OCI-LY7 (cell line): ENCODE results near the gene FAU. TPM values are rescaled to one million over a fixed set of nuclear protein-coding genes. Genes with fewer than 3 reads are reported as not detected.

Source experiments
- BruUV-seq: library from RNA; stranded (reverse); fragments of 400-500 nt; replicated peaks from 2 replicates; lab custom pipeline; 2021; lab: Mats Ljungman, UMichigan
- CTCF ChIA-PET: fragments of 300-600 bp; sonication (Branson Sonifier 250); formaldehyde crosslinking; loops from one replicate; lab custom pipeline; 2022; ENCODE audit warnings: antibody characterized with exemption; ENCODE audit not compliant: unreplicated experiment; lab: Charles Lee
- POLR2A ChIA-PET: fragments of 300-600 bp; sonication (Branson Sonifier 250); formaldehyde crosslinking; loops from one replicate; lab custom pipeline; 2022; ENCODE audit warnings: antibody characterized with exemption; lab: Charles Lee
- DNase-seq: peaks from one replicate; pipeline ENCODE4 v3.0.0-alpha.2; 2015; ENCODE audit warnings: low spot score
- H2AFZ ChIP-seq: fragments of 200-600 bp; sonication (generic), shearing (Covaris generic); 2 replicates; pipeline ENCODE4 v1.6.1; 2014; ENCODE audit warnings: mild to moderate bottlenecking, antibody characterized with exemption, low read length, moderate library complexity
- H3K27ac ChIP-seq: fragments of 200-600 bp; sonication (generic); 2 replicates; pipeline ENCODE4 v1.5.1; 2014; ENCODE audit warnings: mixed run types, low read depth, mild to moderate bottlenecking, moderate library complexity, low read length, inconsistent platforms; ENCODE audit not compliant: poor library complexity, severe bottlenecking
- H3K36me3 ChIP-seq: fragments of 200-600 bp; sonication (generic); 2 replicates; pipeline ENCODE4 v1.6.1; 2014; ENCODE audit warnings: mild to moderate bottlenecking, antibody characterized with exemption, low read length, moderate library complexity, mixed read lengths; ENCODE audit not compliant: insufficient read depth
- H3K4me1 ChIP-seq: fragments of 200-600 bp; sonication (generic); 2 replicates; pipeline ENCODE4 v1.5.1; 2014; ENCODE audit warnings: mild to moderate bottlenecking, low read length; ENCODE audit not compliant: insufficient read depth, poor library complexity, severe bottlenecking
- H3K4me2 ChIP-seq: fragments of 200-600 bp; sonication (generic); 2 replicates; pipeline ENCODE4 v1.6.1; 2014; ENCODE audit warnings: mild to moderate bottlenecking, low read length
- H3K4me3 ChIP-seq: fragments of 200-600 bp; sonication (generic); 2 replicates; pipeline ENCODE4 v1.5.1; 2014; ENCODE audit warnings: mild to moderate bottlenecking, low read depth, low read length; ENCODE audit not compliant: poor library complexity, severe bottlenecking
- H3K79me2 ChIP-seq: fragments of 200-600 bp; sonication (generic); 2 replicates; pipeline ENCODE4 v1.6.1; 2016; ENCODE audit warnings: low read depth, mild to moderate bottlenecking, low read length, moderate library complexity, mixed read lengths; ENCODE audit not compliant: insufficient read depth
- H3K9me2 ChIP-seq: fragments of 200-600 bp; sonication (generic); 2 replicates; pipeline ENCODE4 v1.6.1; 2016; ENCODE audit warnings: mild to moderate bottlenecking, low read length, mixed read lengths; ENCODE audit not compliant: insufficient read depth
- H3K9me3 ChIP-seq: fragments of 200-600 bp; sonication (generic); 2 replicates; pipeline ENCODE4 v1.6.1; 2014; ENCODE audit warnings: mild to moderate bottlenecking, mixed run types, low read length, mixed read lengths
- H4K20me1 ChIP-seq: fragments of 200-600 bp; sonication (generic); 2 replicates; pipeline ENCODE4 v1.6.1; 2014; ENCODE audit warnings: mild to moderate bottlenecking, antibody characterized with exemption, low read length, moderate library complexity, mixed read lengths; ENCODE audit not compliant: insufficient read depth
- EZH2phosphoT487 ChIP-seq: fragments of 200-600 bp; sonication (generic); IDR thresholded peaks from 2 replicates; pipeline ENCODE4 v1.6.1; 2018; ENCODE audit warnings: low read depth, borderline replicate concordance, mild to moderate bottlenecking, mixed run types, antibody characterized with exemption, low read length, moderate library complexity, mixed read lengths
- intact Hi-C: fragments of 100-400 bp; cut with micrococcal nuclease; formaldehyde crosslinking; loops from one replicate; pipeline ENCODE4 v1.10.0; 2022; ENCODE audit not compliant: unreplicated experiment
- total RNA-seq, 2 experiments: library from RNA; depleted of rRNA in 1 of 2; stranded (reverse); fragments of >200 nt in 1 of 2; shearing (Covaris generic) in 1 of 2; gene quantifications; 2 replicates each; pipeline ENCODE4 v1.2.3, GENCODE V29; 2014 to 2022
- TF ChIP-seq, protein P1 (sequence below): fragments of 200-600 bp; sonication (generic); conservative IDR thresholded peaks from 2 replicates; pipeline ENCODE4 v1.5.1; 2014; ENCODE audit warnings: mild to moderate bottlenecking, antibody characterized with exemption, low read length, moderate library complexity, mixed read lengths

Gene FAU
- total RNA-seq, 2 experiments from 2014 or later: 1,406 to 1,573 TPM

DNA sequence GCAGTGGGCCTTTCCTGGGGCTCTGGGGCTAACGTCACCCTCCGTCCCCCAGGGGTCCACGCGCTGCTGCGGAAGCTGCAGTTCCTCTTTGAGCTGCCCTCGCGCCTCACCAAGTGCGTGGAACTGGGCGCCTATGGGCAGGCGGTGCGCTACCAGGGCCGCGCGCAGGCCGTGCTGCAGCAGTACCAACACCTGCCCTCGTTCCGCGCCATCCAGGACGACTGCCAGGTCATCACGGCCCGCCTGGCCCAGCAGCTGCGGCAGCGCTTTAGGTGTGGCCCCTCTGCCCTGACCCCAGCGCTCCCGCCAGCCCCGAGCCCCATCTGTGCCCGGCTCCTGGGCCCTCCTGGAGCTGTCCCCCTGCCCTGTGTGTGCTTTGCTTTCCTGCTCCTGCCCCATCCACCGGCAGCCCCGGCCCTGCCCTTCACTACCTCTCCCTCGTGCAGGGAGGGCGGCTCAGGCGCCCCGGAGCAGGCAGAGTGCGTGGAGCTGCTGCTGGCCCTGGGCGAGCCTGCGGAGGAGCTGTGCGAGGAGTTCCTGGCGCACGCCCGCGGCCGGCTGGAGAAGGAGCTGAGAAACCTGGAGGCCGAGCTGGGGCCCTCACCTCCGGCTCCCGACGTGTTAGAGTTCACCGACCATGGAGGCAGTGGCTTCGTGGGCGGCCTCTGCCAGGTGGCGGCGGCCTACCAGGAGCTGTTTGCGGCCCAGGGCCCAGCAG is 14.0 kb downstream of the FAU start:
- no peak overlapping the region for H3K4me2 ChIP-seq
- H3K4me3 ChIP-seq: no peak overlapping the region
- no peaks in the 10 kb centered on the region for H3K9me3 ChIP-seq
- peaks cover 25% of the 10 kb centered on the region for H3K36me3 ChIP-seq
- no peak overlapping the region for H2AFZ ChIP-seq
- DNase-seq: no peak
- no peak overlapping the region for H3K27ac ChIP-seq
- TF ChIP-seq, protein P1, sequence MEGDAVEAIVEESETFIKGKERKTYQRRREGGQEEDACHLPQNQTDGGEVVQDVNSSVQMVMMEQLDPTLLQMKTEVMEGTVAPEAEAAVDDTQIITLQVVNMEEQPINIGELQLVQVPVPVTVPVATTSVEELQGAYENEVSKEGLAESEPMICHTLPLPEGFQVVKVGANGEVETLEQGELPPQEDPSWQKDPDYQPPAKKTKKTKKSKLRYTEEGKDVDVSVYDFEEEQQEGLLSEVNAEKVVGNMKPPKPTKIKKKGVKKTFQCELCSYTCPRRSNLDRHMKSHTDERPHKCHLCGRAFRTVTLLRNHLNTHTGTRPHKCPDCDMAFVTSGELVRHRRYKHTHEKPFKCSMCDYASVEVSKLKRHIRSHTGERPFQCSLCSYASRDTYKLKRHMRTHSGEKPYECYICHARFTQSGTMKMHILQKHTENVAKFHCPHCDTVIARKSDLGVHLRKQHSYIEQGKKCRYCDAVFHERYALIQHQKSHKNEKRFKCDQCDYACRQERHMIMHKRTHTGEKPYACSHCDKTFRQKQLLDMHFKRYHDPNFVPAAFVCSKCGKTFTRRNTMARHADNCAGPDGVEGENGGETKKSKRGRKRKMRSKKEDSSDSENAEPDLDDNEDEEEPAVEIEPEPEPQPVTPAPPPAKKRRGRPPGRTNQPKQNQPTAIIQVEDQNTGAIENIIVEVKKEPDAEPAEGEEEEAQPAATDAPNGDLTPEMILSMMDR: no peak
- no peak for TF ChIP-seq EZH2phosphoT487
- H3K4me1 ChIP-seq: peaks cover 31% of the 10 kb centered on the region
- H4K20me1 ChIP-seq: peaks cover 8% of the 10 kb centered on the region; the same call in 1 of the 2 replicates
- intact Hi-C loops: no loop called here
- H3K79me2 ChIP-seq: no peaks in the 10 kb centered on the region; the same call in 1 of the 2 replicates
- H3K9me2 ChIP-seq: no peaks in the 10 kb centered on the region
- CTCF ChIA-PET: no interaction called here
- BruUV-seq: no TSS peak
- POLR2A ChIA-PET: no interaction called here

GRCh38 chr11:65107078-65107477 is 14.9 kb downstream of the FAU start:
- Histone ChIP-seq H2AFZ (no peak overlapping the region), H3K36me3 (peaks cover 25% of the 10 kb centered on the region), H3K9me3 (no peaks in the 10 kb centered on the region), H3K4me2 (no peak overlapping the region), H3K4me3 (no peak overlapping the region), H3K9me2 (no peaks in the 10 kb centered on the region), H3K4me1 (peaks cover 23% of the 10 kb centered on the region), H4K20me1 (peaks cover 8% of the 10 kb centered on the region; the same call in 1 of the 2 replicates), H3K27ac (no peak overlapping the region), H3K79me2 (no peaks in the 10 kb centered on the region; the same call in 1 of the 2 replicates)
- no TSS peak for BruUV-seq
- intact Hi-C loops: no loop called here
- no peak for DNase-seq
- ChIA-PET POLR2A (no interaction called here), CTCF (no interaction called here)
- no peak for TF ChIP-seq EZH2phosphoT487
- TF ChIP-seq, protein P1: no peak

- Histone ChIP-seq H3K9me3 (no peaks in the 10 kb centered on the region), H3K4me2 (no peak overlapping the region), H3K9me2 (no peaks in the 10 kb centered on the region), H2AFZ (no peak overlapping the region), H4K20me1 (no peaks in the 10 kb centered on the region), H3K4me1 (no peaks in the 10 kb centered on the region), H3K27ac (no peak overlapping the region), H3K4me3 (no peak overlapping the region), H3K36me3 (peaks cover 22% of the 10 kb centered on the region), H3K79me2 (peaks cover 6% of the 10 kb centered on the region; the same call in 1 of the 2 replicates)
- no peak for DNase-seq
- TF ChIP-seq, protein P1: no peak
- TF ChIP-seq EZH2phosphoT487: no peak
- ChIA-PET CTCF (no interaction called here), POLR2A (interaction anchor here (0.7 kb wide), 1 partner anchor 223 kb away, joined by 3 read pairs; no protein-coding TSS in a partner anchor)
- BruUV-seq: no TSS peak
- intact Hi-C loops: no loop called here
Observed at GRCh38 chr11:65104628-65105027, 17.3 kb downstream of the FAU start.
